PC-3 (cell line): ENCODE measurements around the gene CACNA1I. TPM values are rescaled to one million over a fixed set of nuclear protein-coding genes. Genes with fewer than 3 reads are reported as not detected.

Experiments
- ATAC-seq: fragments of 200-7000 bp; cut with Tn5 transposase; 2 replicates; pipeline ENCODE4 v1.9.1; 2020; ENCODE audit warnings: mild to moderate bottlenecking, moderate library complexity
- BruUV-seq: library from RNA; stranded (reverse); fragments of 400-500 nt; replicated peaks from 2 replicates; lab custom pipeline; 2021; lab: Mats Ljungman, UMichigan
- CTCF ChIA-PET: fragments of 300-600 bp; sonication (Branson Sonifier 250); formaldehyde crosslinking; loops from one replicate; lab custom pipeline; 2022; ENCODE audit warnings: antibody characterized with exemption; lab: Charles Lee
- POLR2A ChIA-PET: fragments of 300-600 bp; sonication (Branson Sonifier 250); formaldehyde crosslinking; loops from one replicate; lab custom pipeline; 2022; ENCODE audit warnings: antibody characterized with exemption; ENCODE audit not compliant: unreplicated experiment; lab: Charles Lee
- DNase-seq: peaks from one replicate; pipeline ENCODE4 v3.0.0-alpha.2; 2015
- H2AFZ ChIP-seq: fragments of 300-600 bp; sonication (generic); 2 replicates; pipeline ENCODE4 v1.6.0; 2016; ENCODE audit warnings: antibody characterized with exemption, low read length
- H3F3A ChIP-seq: fragments of 300-600 bp; sonication (generic); one replicate; pipeline ENCODE4 v1.6.0; 2017; ENCODE audit warnings: antibody characterized with exemption, low read length, control low read depth, mild to moderate bottlenecking; ENCODE audit not compliant: unreplicated experiment
- H3K27ac ChIP-seq: fragments of 300-600 bp; sonication (generic); 2 replicates; pipeline ENCODE4 v1.5.1; 2016; ENCODE audit warnings: mild to moderate bottlenecking, low read length
- H3K27me3 ChIP-seq: fragments of 300-600 bp; sonication (generic); 2 replicates; pipeline ENCODE4 v1.6.1; 2016; ENCODE audit warnings: low read length, mixed read lengths
- H3K36me3 ChIP-seq: fragments of 300-600 bp; sonication (generic); 2 replicates; pipeline ENCODE4 v1.6.1; 2016; ENCODE audit warnings: low read depth, mixed run types, low read length, mixed read lengths
- H3K4me1 ChIP-seq: fragments of 300-600 bp; sonication (generic); 2 replicates; pipeline ENCODE4 v1.5.1; 2016; ENCODE audit warnings: low read length; ENCODE audit not compliant: insufficient read depth
- H3K4me2 ChIP-seq: fragments of 300-600 bp; sonication (generic); 2 replicates; pipeline ENCODE4 v1.6.0; 2016; ENCODE audit warnings: low read length
- H3K4me3 ChIP-seq: fragments of 300-600 bp; sonication (generic); 2 replicates; pipeline ENCODE4 v1.5.1; 2016; ENCODE audit warnings: mild to moderate bottlenecking, low read length, mixed read lengths
- H3K79me2 ChIP-seq: fragments of 300-600 bp; sonication (generic); 2 replicates; pipeline ENCODE4 v1.6.1; 2017; ENCODE audit warnings: low read length, mixed read lengths
- H3K9ac ChIP-seq: fragments of 300-600 bp; sonication (generic); 2 replicates; pipeline ENCODE4 v1.6.0; 2016; ENCODE audit warnings: mild to moderate bottlenecking, low read length
- H3K9me2 ChIP-seq: fragments of 300-600 bp; sonication (generic); replicated peaks from 2 replicates; pipeline ENCODE4 v1.6.1; 2016; ENCODE audit warnings: mixed run types, low read length, mixed read lengths
- H3K9me3 ChIP-seq: fragments of 300-600 bp; sonication (generic); 2 replicates; pipeline ENCODE4 v1.6.1; 2016; ENCODE audit warnings: low read length, mixed read lengths
- H4K20me1 ChIP-seq: fragments of 300-600 bp; sonication (generic); 2 replicates; pipeline ENCODE4 v1.6.1; 2016; ENCODE audit warnings: low read length, mixed read lengths
- CTCF ChIP-seq: fragments of 300-600 bp; sonication (generic); conservative IDR thresholded peaks from 2 replicates; pipeline ENCODE4 v1.5.1; 2017; ENCODE audit warnings: antibody characterized with exemption, low read depth, mild to moderate bottlenecking, low read length
- EZH2 ChIP-seq: fragments of 300-600 bp; sonication (generic); IDR thresholded peaks from one replicate; pipeline ENCODE4 v1.6.1; 2017; ENCODE audit warnings: antibody characterized with exemption, mild to moderate bottlenecking, low read length; ENCODE audit not compliant: unreplicated experiment
- EZH2phosphoT487 ChIP-seq: fragments of 300-600 bp; sonication (generic); IDR thresholded peaks from 2 replicates; pipeline ENCODE4 v1.6.1; 2018; ENCODE audit warnings: mild to moderate bottlenecking, antibody characterized with exemption, low read length, borderline replicate concordance
- intact Hi-C: fragments of 100-400 bp; cut with micrococcal nuclease; formaldehyde crosslinking; loops from 2 replicates; pipeline ENCODE4 v1.9.0; 2023
- total RNA-seq: library from RNA; depleted of rRNA; stranded (reverse); fragments of >200 nt; gene quantifications from 2 replicates; pipeline ENCODE4 v1.2.3, GENCODE V29; 2014

The CACNA1I gene
- total RNA-seq, 1 experiment from 2014 or later = not detected

DNA sequence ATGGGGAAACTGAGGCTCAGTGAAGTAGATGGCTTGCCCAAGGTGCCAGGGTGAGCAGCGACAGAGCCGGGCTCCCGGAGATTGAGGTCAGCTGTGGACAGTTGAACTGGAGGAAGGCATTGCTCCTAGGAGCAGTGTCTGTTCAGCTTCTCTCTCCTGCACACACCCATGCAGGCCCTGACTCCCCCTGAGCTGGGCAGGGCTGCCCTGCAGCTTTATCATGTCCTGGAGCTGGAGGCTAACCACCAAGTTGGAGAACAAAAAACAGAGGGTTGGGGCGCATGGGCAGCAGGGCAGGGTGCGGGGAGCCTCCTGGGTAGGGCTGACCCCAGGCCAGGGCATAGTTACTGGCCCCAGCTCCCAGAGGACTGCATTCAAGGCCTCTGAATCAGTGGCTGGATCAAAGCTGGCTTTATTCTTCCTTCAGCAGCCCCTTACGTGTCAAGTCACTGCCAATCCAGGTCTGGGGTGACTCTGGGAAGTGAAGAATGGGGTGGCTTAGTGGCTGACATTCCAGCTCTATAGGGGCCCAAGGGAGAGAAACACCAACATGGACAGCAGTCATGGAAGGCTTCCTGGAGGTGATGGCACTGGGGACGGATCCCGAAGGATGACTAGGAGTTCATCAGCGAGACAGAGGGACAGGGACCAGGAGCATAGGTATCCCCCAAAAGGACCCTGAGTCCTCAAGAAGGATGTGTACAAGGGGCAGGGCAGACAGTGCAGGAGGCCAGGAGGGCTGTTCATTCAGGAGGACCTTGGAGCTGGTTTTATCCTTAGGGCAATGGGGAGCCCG, 83.8 kb downstream of the CACNA1I start:
- ATAC-seq (no peak), DNase-seq (no peak)
- Histone ChIP-seq H3K36me3 (no peaks in the 10 kb centered on the region), H3K4me1 (no peaks in the 10 kb centered on the region), H3F3A (no peaks in the 10 kb centered on the region), H3K4me2 (no peak overlapping the region), H3K79me2 (no peaks in the 10 kb centered on the region), H3K9me3 (no peaks in the 10 kb centered on the region), H3K27ac (no peak overlapping the region), H3K9ac (no peak overlapping the region), H2AFZ (no peak overlapping the region), H4K20me1 (no peaks in the 10 kb centered on the region), H3K4me3 (no peak overlapping the region), H3K9me2 (no peaks in the 10 kb centered on the region), H3K27me3 (peaks cover 4% of the 10 kb centered on the region; the same call in 1 of the 2 replicates)
- POLR2A ChIA-PET = interaction anchor here (0.6 kb wide), 1 partner anchor 28 kb away, joined by 9 read pairs; no protein-coding TSS in a partner anchor
- TF ChIP-seq EZH2phosphoT487 (no peak), CTCF (no peak), EZH2 (no peak)
- CTCF ChIA-PET = no interaction called here
- BruUV-seq = no TSS peak
- intact Hi-C loops = no loop called here

GRCh38 chr22:39655004-39655579, 84.5 kb downstream of the CACNA1I start:
- H3K4me2 ChIP-seq = no peak overlapping the region
- H3F3A ChIP-seq = no peaks in the 10 kb centered on the region
- ChIA-PET POLR2A (no interaction called here), CTCF (no interaction called here)
- TF ChIP-seq EZH2 = no peak
- no peak for TF ChIP-seq EZH2phosphoT487
- 0 out of 2 replicates have a peak, but pooled peaks have one; percentile 18 for TF ChIP-seq CTCF
- no peaks in the 10 kb centered on the region for H3K9me3 ChIP-seq
- no peaks in the 10 kb centered on the region for H4K20me1 ChIP-seq
- H3K27me3 ChIP-seq = peaks cover 4% of the 10 kb centered on the region; the same call in 1 of the 2 replicates
- no peak overlapping the region for H3K27ac ChIP-seq
- no peaks in the 10 kb centered on the region for H3K9me2 ChIP-seq
- DNase-seq = no peak
- H3K9ac ChIP-seq = no peak overlapping the region
- no peaks in the 10 kb centered on the region for H3K79me2 ChIP-seq
- no peak overlapping the region for H2AFZ ChIP-seq
- intact Hi-C loops = no loop called here
- no TSS peak for BruUV-seq
- no peaks in the 10 kb centered on the region for H3K36me3 ChIP-seq
- no peak for ATAC-seq
- no peak overlapping the region for H3K4me3 ChIP-seq
- no peaks in the 10 kb centered on the region for H3K4me1 ChIP-seq

- H3F3A ChIP-seq = no peaks in the 10 kb centered on the region
- H3K9me2 ChIP-seq = no peaks in the 10 kb centered on the region
- no TSS peak for BruUV-seq
- no peak overlapping the region for H3K9ac ChIP-seq
- ChIA-PET POLR2A (no interaction called here), CTCF (no interaction called here)
- ATAC-seq (no peak), DNase-seq (no peak)
- no peak overlapping the region for H2AFZ ChIP-seq
- H3K4me1 ChIP-seq = no peaks in the 10 kb centered on the region
- H3K36me3 ChIP-seq = no peaks in the 10 kb centered on the region
- intact Hi-C loops = no loop called here
- no peak overlapping the region for H3K4me3 ChIP-seq
- H3K79me2 ChIP-seq = no peaks in the 10 kb centered on the region
- H4K20me1 ChIP-seq = no peaks in the 10 kb centered on the region
- no peak overlapping the region for H3K27ac ChIP-seq
- no peak overlapping the region for H3K4me2 ChIP-seq
- peaks cover 4% of the 10 kb centered on the region; the same call in 1 of the 2 replicates for H3K27me3 ChIP-seq
- H3K9me3 ChIP-seq = no peaks in the 10 kb centered on the region
- no peak for TF ChIP-seq CTCF
- TF ChIP-seq EZH2phosphoT487 = no peak
- TF ChIP-seq EZH2 = no peak
These were observed 85.3 kb downstream of the CACNA1I start for GRCh38 chr22:39655831-39656230.
